Measurements from ENCODE around the gene RGS5.

The RGS5 gene

GRCh38 chr1:163104385-163105099, 98.2 kb downstream of the RGS5 start:
- no peak overlapping the region for H3K27ac Mint-ChIP-seq
- DNase-seq (ENCODE audit: low spot score in 2 of 2) (no peak), ATAC-seq (ENCODE audit: low read depth) (no peak)
- H3K4me3 Mint-ChIP-seq: no peak overlapping the region
- H3K27me3 Mint-ChIP-seq: no peaks in the 10 kb centered on the region
- H3K9me3 Mint-ChIP-seq: no peaks in the 10 kb centered on the region
- no peaks in the 10 kb centered on the region for H3K4me1 Mint-ChIP-seq
- no peaks in the 10 kb centered on the region for H3K36me3 Mint-ChIP-seq

- Mint-ChIP-seq H3K4me3 (no peak overlapping the region), H3K4me1 (no peaks in the 10 kb centered on the region), H3K36me3 (no peaks in the 10 kb centered on the region), H3K27me3 (no peaks in the 10 kb centered on the region), H3K9me3 (no peaks in the 10 kb centered on the region), H3K27ac (no peak overlapping the region)
- no peak for ATAC-seq (ENCODE audit: low read depth)
- no peak for DNase-seq (ENCODE audit: low spot score in 2 of 2)
Observed at GRCh38 chr1:163102590-163102989, 100.1 kb downstream of the RGS5 start.

GRCh38 chr1:163095213-163095612, 107.5 kb downstream of the RGS5 start:
- DNase-seq (ENCODE audit: low spot score in 2 of 2): no peak
- H3K9me3 Mint-ChIP-seq: no peaks in the 10 kb centered on the region
- no peak overlapping the region for H3K4me3 Mint-ChIP-seq
- ATAC-seq (ENCODE audit: low read depth): no peak
- H3K27me3 Mint-ChIP-seq: peaks cover 1% of the 10 kb centered on the region
- no peaks in the 10 kb centered on the region for H3K4me1 Mint-ChIP-seq
- no peak overlapping the region for H3K27ac Mint-ChIP-seq
- no peaks in the 10 kb centered on the region for H3K36me3 Mint-ChIP-seq

GRCh38 chr1:163094589-163094988, 108.1 kb downstream of the RGS5 start:
- no peak for ATAC-seq (ENCODE audit: low read depth)

GRCh38 chr1:163094182-163094581, 108.5 kb downstream of the RGS5 start:
- H3K4me3 Mint-ChIP-seq: no peak overlapping the region
- DNase-seq (ENCODE audit: low spot score in 2 of 2) (no peak), ATAC-seq (ENCODE audit: low read depth) (no peak)
- H3K27me3 Mint-ChIP-seq: peaks cover 1% of the 10 kb centered on the region
- no peak overlapping the region for H3K27ac Mint-ChIP-seq
- no peaks in the 10 kb centered on the region for H3K36me3 Mint-ChIP-seq
- H3K4me1 Mint-ChIP-seq: no peaks in the 10 kb centered on the region
- H3K9me3 Mint-ChIP-seq: no peaks in the 10 kb centered on the region

More at GRCh38 chr1:163094589-163094988, 108.1 kb downstream of the RGS5 start:
- Mint-ChIP-seq H3K4me1 (no peaks in the 10 kb centered on the region), H3K9me3 (no peaks in the 10 kb centered on the region), H3K4me3 (no peak overlapping the region), H3K27me3 (peaks cover 1% of the 10 kb centered on the region), H3K36me3 (no peaks in the 10 kb centered on the region), H3K27ac (no peak overlapping the region)
- DNase-seq (ENCODE audit: low spot score in 2 of 2): no peak

GRCh38 chr1:163093579-163093978, 109.1 kb downstream of the RGS5 start:
- no peak overlapping the region for H3K4me3 Mint-ChIP-seq

GRCh38 chr1:163093169-163093568, 109.5 kb downstream of the RGS5 start:
- no peak overlapping the region for H3K4me3 Mint-ChIP-seq
- no peaks in the 10 kb centered on the region for H3K4me1 Mint-ChIP-seq
- no peak overlapping the region for H3K27ac Mint-ChIP-seq
- no peak for DNase-seq (ENCODE audit: low spot score in 2 of 2)
- no peak for ATAC-seq (ENCODE audit: low read depth)
- H3K9me3 Mint-ChIP-seq: no peaks in the 10 kb centered on the region
- peaks cover 4% of the 10 kb centered on the region for H3K27me3 Mint-ChIP-seq
- no peaks in the 10 kb centered on the region for H3K36me3 Mint-ChIP-seq

More at GRCh38 chr1:163093579-163093978, 109.1 kb downstream of the RGS5 start:
- DNase-seq (ENCODE audit: low spot score in 2 of 2) (no peak), ATAC-seq (ENCODE audit: low read depth) (no peak)
- Mint-ChIP-seq H3K27ac (no peak overlapping the region), H3K4me1 (no peaks in the 10 kb centered on the region), H3K27me3 (peaks cover 4% of the 10 kb centered on the region), H3K9me3 (no peaks in the 10 kb centered on the region), H3K36me3 (no peaks in the 10 kb centered on the region)

Data from memory B cell (primary cell).